ENCODE measurements around the gene RSRC2. TPM values are rescaled to one million over a fixed set of nuclear protein-coding genes. Genes with fewer than 3 reads are reported as not detected.
"Not testable (repeated sequence)": the region's sequence is repeated elsewhere in the genome, so short reads cannot be mapped to it uniquely, and the experiment has no call there.

Gene RSRC2
- total RNA-seq, 1 experiment from 2014 or later = 49.3 TPM

GRCh38 chr12:122486805-122487426 lies 39.8 kb downstream of the RSRC2 start:
- no peak for DNase-seq (ENCODE audit: low read depth)

GRCh38 chr12:122486360-122486759 lies 40.4 kb downstream of the RSRC2 start:
- not testable (repeated sequence) for DNase-seq (ENCODE audit: low read depth)

- DNase-seq (ENCODE audit: low read depth) = not testable (repeated sequence)
Observed at GRCh38 chr12:122484385-122484784, 42.4 kb downstream of the RSRC2 start.

- DNase-seq (ENCODE audit: low read depth) = no peak
Observed at GRCh38 chr12:122483969-122484368, 42.8 kb downstream of the RSRC2 start.

GRCh38 chr12:122481861-122482260 lies 44.9 kb downstream of the RSRC2 start:
- DNase-seq (ENCODE audit: low read depth) = no peak

- DNase-seq (ENCODE audit: low read depth) = no peak
Observed at GRCh38 chr12:122480753-122481152, 46.0 kb downstream of the RSRC2 start.

- no peak for DNase-seq (ENCODE audit: low read depth)
Observed at GRCh38 chr12:122474324-122474716, 52.4 kb downstream of the RSRC2 start.

GRCh38 chr12:122473543-122474323 lies 53.0 kb downstream of the RSRC2 start:
- peak; percentile 15 for DNase-seq (ENCODE audit: low read depth)

GRCh38 chr12:122471324-122472226 lies 55.2 kb downstream of the RSRC2 start:
- DNase-seq (ENCODE audit: low read depth) = peak; percentile 57

- not testable (repeated sequence) for DNase-seq (ENCODE audit: low read depth)
Observed at GRCh38 chr12:122470576-122470975, 56.2 kb downstream of the RSRC2 start.

- DNase-seq (ENCODE audit: low read depth) = not testable (repeated sequence)
Observed at GRCh38 chr12:122469856-122470255, 56.9 kb downstream of the RSRC2 start.

GRCh38 chr12:122467983-122468382 lies 58.8 kb downstream of the RSRC2 start:
- no peak for DNase-seq (ENCODE audit: low read depth)

- peak; percentile 91 for DNase-seq (ENCODE audit: low read depth)
Observed at GRCh38 chr12:122464317-122465042, 62.3 kb downstream of the RSRC2 start.

- DNase-seq (ENCODE audit: low read depth) = no peak
Observed at GRCh38 chr12:122460641-122461040, 66.1 kb downstream of the RSRC2 start.

GRCh38 chr12:122460061-122460460 lies 66.7 kb downstream of the RSRC2 start:
- DNase-seq (ENCODE audit: low read depth) = no peak

GRCh38 chr12:122459211-122459610 lies 67.5 kb downstream of the RSRC2 start:
- no peak for DNase-seq (ENCODE audit: low read depth)

- no peak for DNase-seq (ENCODE audit: low read depth)
Observed at GRCh38 chr12:122458105-122459035, 68.4 kb downstream of the RSRC2 start.

GRCh38 chr12:122457627-122458026 lies 69.1 kb downstream of the RSRC2 start:
- no peak for DNase-seq (ENCODE audit: low read depth)

GRCh38 chr12:122454739-122455138 lies 72.0 kb downstream of the RSRC2 start:
- no peak for DNase-seq (ENCODE audit: low read depth)

- DNase-seq (ENCODE audit: low read depth) = no peak
Observed at GRCh38 chr12:122454250-122454721, 72.5 kb downstream of the RSRC2 start.
